Liver (tissue), 9 donors: ENCODE results near the gene TANGO2. TPM values are rescaled to one million over a fixed set of nuclear protein-coding genes. Genes with fewer than 3 reads are reported as not detected.

Source experiments
- DNase-seq: peaks from one replicate; pipeline ENCODE4 v3.0.0-alpha.2; 2017; ENCODE audit warnings: low spot score
- H3K27ac ChIP-seq, 2 donors: one replicate each; pipeline ENCODE4 v1.7.0; 2013; ENCODE audit warnings: inconsistent platforms in 2 of 2, low read length in 2 of 2, control low read depth in 1 of 2, low read depth in 1 of 2, mild to moderate bottlenecking in 1 of 2
- H3K27me3 ChIP-seq, 4 donors: one replicate each; pipeline versions ENCODE4 v1.6.1 to v1.7.0; 2013; ENCODE audit warnings: low read length in 3 of 4, inconsistent platforms in 1 of 4, mild to moderate bottlenecking in 1 of 4, moderate library complexity in 1 of 4; ENCODE audit not compliant: control insufficient read depth in 4 of 4, insufficient read depth in 4 of 4
- H3K36me3 ChIP-seq, 4 donors: one replicate each; pipeline versions ENCODE4 v1.6.1 to v1.7.0; 2013; ENCODE audit warnings: low read length in 3 of 4, mild to moderate bottlenecking in 3 of 4, low read depth in 1 of 4, moderate library complexity in 1 of 4; ENCODE audit not compliant: control insufficient read depth in 4 of 4, insufficient read depth in 3 of 4
- H3K4me1 ChIP-seq, 4 donors: one replicate each; pipeline versions ENCODE4 v1.6.1 to v1.7.0; 2013; ENCODE audit warnings: low read length in 3 of 4, mild to moderate bottlenecking in 3 of 4, moderate library complexity in 1 of 4; ENCODE audit not compliant: control insufficient read depth in 4 of 4, insufficient read depth in 4 of 4
- H3K4me3 ChIP-seq, 3 donors: one replicate each; pipeline versions ENCODE4 v1.6.1 to v1.7.0; 2013; ENCODE audit warnings: low read length in 3 of 3, control low read depth in 1 of 3, low read depth in 1 of 3, mild to moderate bottlenecking in 1 of 3
- H3K9ac ChIP-seq, 2 donors: one replicate each; pipeline ENCODE4 v1.7.0; 2013; ENCODE audit warnings: low read length in 2 of 2, mild to moderate bottlenecking in 2 of 2, moderate library complexity in 2 of 2, control low read depth in 1 of 2, low read depth in 1 of 2
- H3K9me3 ChIP-seq, 4 donors: one replicate each; pipeline versions ENCODE4 v1.6.1 to v1.7.0; 2013; ENCODE audit warnings: low read length in 3 of 4; ENCODE audit not compliant: control insufficient read depth in 4 of 4
- ATF3 ChIP-seq: IDR thresholded peaks from 2 replicates; pipeline ENCODE4 v1.6.1; 2016; ENCODE audit warnings: antibody characterized with exemption
- CTCF ChIP-seq: fragments of 150-350 bp; IDR thresholded peaks from 2 replicates; pipeline ENCODE4 v1.5.1; 2017; ENCODE audit warnings: improper control_type of control experiment, low read depth, low read length; ENCODE audit not compliant: missing input control
- EGR1 ChIP-seq, 2 donors: IDR thresholded peaks; 2 replicates each; pipeline ENCODE4 v1.6.1; 2016 to 2018; ENCODE audit warnings: antibody characterized with exemption in 2 of 2, low read depth in 2 of 2
- FOXA1 ChIP-seq: IDR thresholded peaks from 2 replicates; pipeline ENCODE4 v1.6.1; 2016; ENCODE audit warnings: antibody characterized with exemption
- FOXA2 ChIP-seq: IDR thresholded peaks from 2 replicates; pipeline ENCODE4 v1.6.1; 2016; ENCODE audit warnings: antibody characterized with exemption
- GABPA ChIP-seq, 2 donors: IDR thresholded peaks in 1 of 2; conservative IDR thresholded peaks in 1 of 2; 2 replicates each; pipeline ENCODE4 v1.6.1; 2016; ENCODE audit warnings: antibody characterized with exemption in 2 of 2, mild to moderate bottlenecking in 1 of 2, moderate library complexity in 1 of 2
- HNF4A ChIP-seq, 2 donors: conservative IDR thresholded peaks; 2 replicates each; pipeline ENCODE4 v1.6.1; 2016; ENCODE audit warnings: antibody characterized with exemption in 2 of 2, mild to moderate bottlenecking in 2 of 2
- HNF4G ChIP-seq: IDR thresholded peaks from 2 replicates; pipeline ENCODE4 v1.6.1; 2016; ENCODE audit warnings: antibody characterized with exemption
- MAX ChIP-seq: IDR thresholded peaks from 2 replicates; pipeline ENCODE4 v1.6.1; 2016; ENCODE audit warnings: antibody characterized with exemption
- NR2F2 ChIP-seq: IDR thresholded peaks from 2 replicates; pipeline ENCODE4 v1.6.1; 2016; ENCODE audit warnings: antibody characterized with exemption
- RAD21 ChIP-seq, 2 donors: IDR thresholded peaks; 2 replicates each; pipeline ENCODE4 v1.6.1; 2016; ENCODE audit warnings: antibody characterized with exemption in 2 of 2, mild to moderate bottlenecking in 2 of 2
- REST ChIP-seq: IDR thresholded peaks from 2 replicates; pipeline ENCODE4 v1.6.1; 2016; ENCODE audit warnings: antibody characterized with exemption, mild to moderate bottlenecking
- RXRA ChIP-seq, 2 donors: IDR thresholded peaks; 2 replicates each; pipeline ENCODE4 v1.6.1; 2017 to 2018; ENCODE audit warnings: antibody characterized with exemption in 2 of 2, mild to moderate bottlenecking in 1 of 2
- SP1 ChIP-seq: IDR thresholded peaks from 2 replicates; pipeline ENCODE4 v1.6.1; 2018; ENCODE audit warnings: antibody characterized with exemption, mild to moderate bottlenecking
- TAF1 ChIP-seq: conservative IDR thresholded peaks from 2 replicates; pipeline ENCODE4 v1.6.1; 2016; ENCODE audit warnings: antibody characterized with exemption, mild to moderate bottlenecking
- ZBTB33 ChIP-seq: IDR thresholded peaks from 2 replicates; pipeline ENCODE4 v1.6.1; 2016; ENCODE audit warnings: antibody characterized with exemption
- WGBS: extraction: QIAGEN DNeasy Blood & Tissue Kit; methylation state at CpG from one replicate; pipeline ENCODE4 v1.1.7; 2013; 5-methylcytosine and 5-hydroxymethylcytosine counted together
- polyA plus RNA-seq, 2 donors: library from polyadenylated mRNA; stranded (reverse) in 1 of 2; unstranded in 1 of 2; fragments of 200-250 nt in 1 of 2; fragments of >200 nt in 1 of 2; fragmentation: Nextera tagmentation in 1 of 2; extraction: Ambion mirVana in 1 of 2; gene quantifications; one replicate each; pipeline versions ENCODE4 v1.2.1 to v1.2.3, GENCODE V29; 2013 to 2015
- total RNA-seq, 2 donors: library from RNA; depleted of rRNA; stranded (reverse); fragments of >200 nt; gene quantifications; one replicate each; pipeline ENCODE4 v1.2.3, GENCODE V29; 2014
- donor health status: healthy.
- donor health status: healthy.
- donor health status: healthy.
- donor health status: healthy.
- donor health status: healthy.

The TANGO2 gene
- total and polyA plus RNA-seq, 4 donors = 10.8 to 153 (median 16.1) TPM

- Histone ChIP-seq H3K4me1 (no peaks in the 10 kb centered on the region), H3K9ac (no peak overlapping the region), H3K36me3 (peaks cover 10 to 58% (median 23%) of the 10 kb centered on the region in 4 donors), H3K4me3 (no peak overlapping the region), H3K9me3 (no peaks in the 10 kb centered on the region), H3K27me3 (no peaks in the 10 kb centered on the region), H3K27ac (no peak overlapping the region)
- DNase-seq = no peak
- TF ChIP-seq ATF3 = no peak
- no peak for TF ChIP-seq GABPA (IDR thresholded peaks at IDR 0.05 in 1 of 2, conservative IDR thresholded peaks at IDR 0.05 in 1 of 2)
- no peak for TF ChIP-seq FOXA1
- TF ChIP-seq EGR1 (IDR thresholded peaks at IDR 0.05; ENCODE audit: low read depth in 2 of 2) = no peak
- no peak for TF ChIP-seq SP1
- TF ChIP-seq HNF4G = no peak
- TF ChIP-seq CTCF = no peak
- TF ChIP-seq FOXA2 = no peak
- no peak for TF ChIP-seq NR2F2
- TF ChIP-seq HNF4A (conservative IDR thresholded peaks at IDR 0.05) = no peak
- TF ChIP-seq RXRA (IDR thresholded peaks at IDR 0.05) = no peak
- no peak for TF ChIP-seq MAX
- TF ChIP-seq TAF1 = no peak
- no peak for TF ChIP-seq REST
- no peak for TF ChIP-seq RAD21 (IDR thresholded peaks at IDR 0.05)
- TF ChIP-seq ZBTB33 = no peak
- WGBS = 93% methylated on average over 10 of the region's 10 CpGs
Observed at GRCh38 chr22:20058989-20059770, 38.3 kb downstream of the TANGO2 start.
